GM19395 (cell line): ENCODE data around the gene GOLGA6L6.
"Not testable (repeated sequence)": the region's sequence is repeated elsewhere in the genome, so short reads cannot be mapped to it uniquely, and the experiment has no call there.

Source experiments
- ATAC-seq: cut with Tn5 transposase; IDR thresholded peaks from one replicate; pipeline ENCODE4 v1.9.1; 2021; ENCODE audit warnings: mild to moderate bottlenecking, moderate library complexity; ENCODE audit not compliant: unreplicated experiment

The GOLGA6L6 gene, protein sequence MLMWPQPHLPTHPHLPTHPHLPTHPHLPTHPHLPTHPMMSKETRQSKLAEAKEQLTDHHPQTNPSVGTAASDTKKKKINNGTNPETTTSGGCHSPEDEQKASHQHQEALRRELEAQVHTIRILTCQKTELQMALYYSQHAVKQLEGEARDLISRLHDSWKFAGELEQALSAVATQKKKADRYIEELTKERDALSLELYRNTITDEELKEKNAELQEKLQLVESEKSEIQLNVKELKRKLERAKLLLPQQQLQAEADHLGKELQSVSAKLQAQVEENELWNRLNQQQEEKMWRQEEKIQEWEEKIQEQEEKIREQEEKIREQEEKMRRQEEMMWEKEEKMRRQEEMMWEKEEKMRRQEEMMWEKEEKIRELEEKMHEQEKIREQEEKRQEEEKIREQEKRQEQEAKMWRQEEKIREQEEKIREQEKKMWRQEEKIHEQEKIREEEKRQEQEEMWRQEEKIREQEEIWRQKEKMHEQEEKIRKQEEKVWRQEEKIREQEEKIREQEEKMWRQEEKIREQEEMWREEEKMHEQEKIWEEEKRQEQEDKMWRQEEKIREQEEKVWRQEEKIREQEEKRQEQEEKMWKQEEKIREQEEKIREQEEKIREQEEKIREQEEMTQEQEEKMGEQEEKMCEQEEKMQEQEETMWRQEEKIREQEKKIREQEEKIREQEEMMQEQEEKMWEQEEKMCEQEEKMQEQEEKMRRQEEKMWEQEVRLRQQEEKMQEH

GRCh38 chr15:20541700-20542099 lies at the start of gene GOLGA6L6:
TSS of gene GOLGA6L6 (minus strand) at chr15:20541800. CDS start at chr15:20541709, 91 bp downstream.
- not testable (repeated sequence) for ATAC-seq

DNA sequence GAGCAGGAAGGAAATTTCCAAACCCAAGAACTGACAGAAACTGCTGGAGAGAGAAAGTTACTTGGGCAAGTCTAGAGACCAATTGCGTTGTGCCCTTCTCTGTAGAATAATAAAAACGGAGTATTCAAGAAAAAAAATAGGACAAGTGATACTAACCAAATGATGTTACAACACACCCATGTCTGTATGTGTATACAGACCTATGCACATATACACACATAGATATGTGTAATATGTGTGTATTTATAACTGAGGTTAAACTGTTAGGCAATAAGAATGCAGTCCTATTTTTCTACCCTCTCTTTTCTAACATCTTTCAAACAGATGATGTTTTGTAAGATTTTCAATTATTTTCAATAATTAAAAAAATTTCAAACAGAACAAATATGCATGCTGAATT lies 48.5 kb upstream of the GOLGA6L6 start:
- ATAC-seq = not testable (repeated sequence)

DNA sequence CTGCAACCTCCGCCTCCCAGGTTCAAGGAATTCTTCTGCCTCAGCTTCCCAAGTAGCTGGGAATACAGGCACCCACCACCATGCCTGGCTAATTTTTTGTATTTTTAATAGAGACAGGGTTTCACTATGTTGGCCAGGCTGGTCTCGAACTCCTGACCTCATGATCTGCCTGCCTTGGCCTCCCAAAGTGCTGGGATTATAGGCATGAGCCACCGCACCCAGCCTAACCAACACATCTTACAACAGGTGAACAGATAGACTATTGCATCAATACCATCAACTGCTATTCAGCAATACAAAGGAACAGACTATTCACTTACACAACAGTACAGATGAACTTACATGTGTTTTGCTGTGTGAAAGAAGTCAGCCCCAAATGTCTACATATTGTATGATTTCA lies 45.2 kb upstream of the GOLGA6L6 start:
- not testable (repeated sequence) for ATAC-seq

GRCh38 chr15:20582726-20583115 lies 41.1 kb upstream of the GOLGA6L6 start:
- not testable (repeated sequence) for ATAC-seq

GRCh38 chr15:20582109-20582725 lies 40.6 kb upstream of the GOLGA6L6 start:
- not testable (repeated sequence) for ATAC-seq

- not testable (repeated sequence) for ATAC-seq
Observed at GRCh38 chr15:20581261-20582108, 39.9 kb upstream of the GOLGA6L6 start.

GRCh38 chr15:20579662-20580061 lies 38.1 kb upstream of the GOLGA6L6 start:
- not testable (repeated sequence) for ATAC-seq

DNA sequence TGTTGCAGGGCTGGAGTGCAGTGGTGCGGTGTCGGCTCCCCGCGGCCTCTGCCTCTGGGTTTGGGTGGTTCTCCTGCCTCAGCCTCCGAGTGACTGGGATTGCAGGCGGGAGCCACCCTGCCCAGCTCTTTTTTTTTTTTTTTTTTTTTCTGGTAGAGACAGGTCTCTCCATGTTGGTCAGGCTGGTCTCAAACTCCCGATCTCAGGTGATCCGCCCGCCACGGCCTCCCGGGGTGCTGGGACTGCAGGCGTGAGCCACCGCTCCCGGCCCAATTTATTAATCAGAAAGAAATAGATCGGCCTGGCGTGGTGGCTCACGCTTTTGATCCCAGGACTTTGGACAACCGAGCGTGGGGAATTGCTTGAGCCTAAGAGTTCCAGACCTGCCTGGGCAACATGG lies 9.7 kb upstream of the GOLGA6L6 start:
- not testable (repeated sequence) for ATAC-seq

- ATAC-seq = not testable (repeated sequence)
Observed at GRCh38 chr15:20505926-20506658, 35.5 kb downstream of the GOLGA6L6 start.

DNA sequence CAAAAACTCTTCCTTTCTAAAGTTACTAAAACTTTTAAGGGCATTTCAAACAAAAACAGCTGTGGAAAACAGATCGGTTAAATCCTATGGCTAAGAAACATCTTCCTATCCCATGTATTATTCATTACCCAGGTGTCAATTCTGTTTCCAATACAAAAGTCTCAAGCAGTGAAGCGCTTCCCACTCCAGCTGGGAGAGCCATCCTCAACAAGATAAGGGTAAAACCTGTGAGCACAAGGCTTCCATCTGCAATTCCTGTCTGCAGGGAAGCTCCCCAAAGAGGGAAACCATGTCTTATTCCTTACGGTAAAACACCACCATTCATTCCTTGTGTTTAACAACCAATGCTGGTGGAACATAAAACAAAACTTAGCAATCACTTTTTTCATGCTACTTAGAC lies 38.8 kb downstream of the GOLGA6L6 start:
- ATAC-seq = not testable (repeated sequence)

- ATAC-seq = not testable (repeated sequence)
Observed at GRCh38 chr15:20501512-20502222, 39.9 kb downstream of the GOLGA6L6 start.

GRCh38 chr15:20497781-20498180 lies 43.8 kb downstream of the GOLGA6L6 start:
- not testable (repeated sequence) for ATAC-seq

DNA sequence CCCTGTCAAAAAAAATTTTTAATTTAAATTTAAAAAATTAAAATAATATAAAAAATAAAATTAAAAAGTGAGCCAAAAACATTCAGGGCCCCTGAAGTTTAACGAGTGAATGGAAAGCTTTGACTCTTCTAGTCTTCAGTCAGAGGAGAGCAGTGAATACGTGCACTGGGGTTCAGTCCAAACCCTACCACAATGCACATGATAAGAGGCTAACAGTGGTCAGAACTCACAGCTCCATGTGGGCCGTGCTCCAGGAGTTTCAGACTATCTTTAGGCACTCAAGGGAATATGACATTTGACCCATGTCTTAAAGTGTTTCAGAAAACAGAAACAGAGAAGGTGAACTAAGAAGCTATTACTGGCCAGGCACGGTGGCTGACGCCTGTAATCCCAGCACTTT lies 48.6 kb downstream of the GOLGA6L6 start:
- ATAC-seq = not testable (repeated sequence)

DNA sequence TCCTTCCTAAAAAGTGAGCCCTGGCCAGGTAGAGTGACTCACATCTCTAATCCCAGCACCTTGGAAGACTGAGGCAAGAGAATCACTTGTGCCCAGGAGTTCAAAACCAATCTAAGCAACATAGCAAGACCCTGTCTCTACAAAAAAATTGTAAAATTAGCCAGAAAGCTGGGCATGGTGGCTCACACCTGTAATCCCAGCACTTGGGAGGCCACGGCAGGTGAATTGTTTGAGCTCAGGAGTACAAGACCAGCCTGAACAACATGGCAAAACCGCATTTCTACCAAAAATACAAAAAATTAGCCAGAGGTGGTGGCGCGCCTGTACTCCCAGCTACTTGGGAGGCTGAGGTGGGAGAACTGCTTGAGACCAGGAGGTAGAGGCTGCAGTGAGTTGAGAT lies 49.0 kb downstream of the GOLGA6L6 start:
- not testable (repeated sequence) for ATAC-seq

- not testable (repeated sequence) for ATAC-seq
Observed at GRCh38 chr15:20489320-20489719, 52.3 kb downstream of the GOLGA6L6 start.
